D721Med (cell line): ENCODE results near the gene CEP135.
"Not testable (repeated sequence)": the region's sequence is repeated elsewhere in the genome, so short reads cannot be mapped to it uniquely, and the experiment has no call there.

Experiments used
- DNase-seq: peaks from one replicate; pipeline ENCODE4 v3.0.0; 2011; ENCODE audit warnings: low spot score; ENCODE audit not compliant: insufficient read length
- FAIRE-seq: peaks from 2 replicates; lab custom pipeline; 2011; peaks lifted over from hg19 to GRCh38; lab: Jason Lieb, UNC
- CTCF ChIP-seq: IDR thresholded peaks from 2 replicates; pipeline ENCODE4 v1.5.1; 2012; ENCODE audit warnings: mild to moderate bottlenecking, control low read depth; ENCODE audit not compliant: insufficient read depth; ENCODE audit errors: missing control alignments

The CEP135 gene

GRCh38 chr4:55927803-55928437 lies 20.8 kb upstream of the CEP135 start:
- no peak for TF ChIP-seq CTCF
- DNase-seq (no peak), FAIRE-seq (no peak)

GRCh38 chr4:55928846-55929245 lies 19.9 kb upstream of the CEP135 start:
- no peak for FAIRE-seq
- no peak for TF ChIP-seq CTCF

GRCh38 chr4:55931043-55931442 lies 17.7 kb upstream of the CEP135 start:
- TF ChIP-seq CTCF: no peak
- DNase-seq (no peak), FAIRE-seq (no peak)

More at GRCh38 chr4:55928846-55929245, 19.9 kb upstream of the CEP135 start:
- DNase-seq: no peak

- FAIRE-seq: no peak
- TF ChIP-seq CTCF: no peak
These were observed 16.9 kb upstream of the CEP135 start for GRCh38 chr4:55931833-55932232.

GRCh38 chr4:55932511-55932910 lies 16.2 kb upstream of the CEP135 start:
- DNase-seq (no peak), FAIRE-seq (no peak)
- TF ChIP-seq CTCF: no peak

More at GRCh38 chr4:55931833-55932232, 16.9 kb upstream of the CEP135 start:
- no peak for DNase-seq

GRCh38 chr4:55933611-55934010 lies 15.1 kb upstream of the CEP135 start:
- no peak for FAIRE-seq
- no peak for TF ChIP-seq CTCF
- DNase-seq: no peak

- FAIRE-seq, DNase-seq: not testable (repeated sequence)
These were observed 12.8 kb upstream of the CEP135 start for GRCh38 chr4:55935907-55936306.
